Stimulated activated CD8-positive, alpha-beta memory T cell treated with anti-CD3 and anti-CD28 coated beads, Interleukin-4, amount 100 ng/mL, for 48 hours (primary cell): ENCODE data around the gene ATP2B2.
A peak's percentile ranks its signal among the peaks of the same experiment; 100 is the strongest.

Source experiments
- DNase-seq: peaks from one replicate; pipeline ENCODE4 v3.0.0-alpha.2; 2020

The ATP2B2 gene

GRCh38 chr3:10447527-10448260 lies 57.7 kb downstream of the ATP2B2 start:
- no peak for DNase-seq

- no peak for DNase-seq
Observed at GRCh38 chr3:10447110-10447509, 58.3 kb downstream of the ATP2B2 start.

- no peak for DNase-seq
Observed at GRCh38 chr3:10445561-10446175, 59.7 kb downstream of the ATP2B2 start.

GRCh38 chr3:10444511-10444910 lies 60.9 kb downstream of the ATP2B2 start:
- DNase-seq: no peak

- DNase-seq: no peak
Observed at GRCh38 chr3:10444110-10444429, 61.3 kb downstream of the ATP2B2 start.

- no peak for DNase-seq
Observed at GRCh38 chr3:10443272-10444109, 61.9 kb downstream of the ATP2B2 start.

- no peak for DNase-seq
Observed at GRCh38 chr3:10442151-10442795, 63.1 kb downstream of the ATP2B2 start.

GRCh38 chr3:10440684-10441083 lies 64.7 kb downstream of the ATP2B2 start:
- DNase-seq: no peak

- no peak for DNase-seq
Observed at GRCh38 chr3:10438902-10439610, 66.3 kb downstream of the ATP2B2 start.

GRCh38 chr3:10437995-10438901 lies 67.1 kb downstream of the ATP2B2 start:
- peak; percentile 34 for DNase-seq

- peak; percentile 81 for DNase-seq
Observed at GRCh38 chr3:10437272-10437994, 68.0 kb downstream of the ATP2B2 start.

- no peak for DNase-seq
Observed at GRCh38 chr3:10435850-10436249, 69.5 kb downstream of the ATP2B2 start.

GRCh38 chr3:10434938-10435336 lies 70.4 kb downstream of the ATP2B2 start:
- no peak for DNase-seq

GRCh38 chr3:10434144-10434937 lies 71.0 kb downstream of the ATP2B2 start:
- no peak for DNase-seq

GRCh38 chr3:10432931-10433330 lies 72.5 kb downstream of the ATP2B2 start:
- DNase-seq: no peak

- DNase-seq: no peak
Observed at GRCh38 chr3:10432156-10432845, 73.1 kb downstream of the ATP2B2 start.

GRCh38 chr3:10430805-10431204 lies 74.6 kb downstream of the ATP2B2 start:
- no peak for DNase-seq

GRCh38 chr3:10428406-10429091 lies 76.8 kb downstream of the ATP2B2 start:
- no peak for DNase-seq
